NB4 (cell line): ENCODE data around the gene RPS6KA2.

Source experiments
- CTCF ChIP-seq: IDR thresholded peaks from one replicate; pipeline ENCODE4 v1.5.1; 2012; ENCODE audit warnings: low read depth, low read length
- MYC ChIP-seq: IDR thresholded peaks from 2 replicates; pipeline ENCODE4 v1.6.1; 2011; ENCODE audit warnings: low read depth, low read length
- POLR2A ChIP-seq: IDR thresholded peaks from 2 replicates; pipeline ENCODE4 v1.6.1; 2011; ENCODE audit warnings: mild to moderate bottlenecking; ENCODE audit not compliant: insufficient read length; ENCODE audit errors: extremely low read depth

DNA sequence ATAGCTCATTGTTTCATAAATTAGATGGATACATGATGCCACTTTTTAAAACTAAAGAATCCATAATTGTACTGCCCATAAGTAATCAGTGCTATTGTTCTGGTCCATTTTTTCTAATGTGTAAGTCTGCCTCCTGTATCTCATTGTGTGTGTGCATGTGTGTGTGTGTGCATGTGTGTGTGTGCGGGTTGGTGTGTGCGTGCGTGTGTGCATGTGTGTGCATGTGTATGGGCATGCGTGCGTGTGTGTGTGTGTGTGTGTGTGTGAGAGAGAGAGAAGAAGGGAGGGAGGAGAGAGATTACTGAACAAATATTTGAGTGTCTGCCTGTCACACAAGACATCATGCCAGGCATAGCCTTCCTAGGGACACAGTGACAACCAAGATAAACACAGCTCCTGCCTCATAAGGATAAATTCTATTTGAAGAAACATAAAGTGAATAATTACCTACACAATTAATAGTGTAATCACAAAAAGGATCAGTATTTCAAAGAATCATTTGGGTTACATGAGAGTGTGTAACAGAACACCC, 33.2 kb upstream of the RPS6KA2 start:
- TF ChIP-seq CTCF (no peak), MYC (no peak), POLR2A (no peak)
